HEK293T (cell line): ENCODE measurements around the gene TRABD2B.

Source experiments
- L3MBTL2 ChIP-seq: fragments of 450-650 bp; conservative IDR thresholded peaks from 2 replicates; pipeline ENCODE4 v1.6.1; 2016; ENCODE audit warnings: mild to moderate bottlenecking
- TF ChIP-seq, protein P1 (sequence below): fragments of 450-650 bp; IDR thresholded peaks from 2 replicates; pipeline ENCODE4 v1.6.1; 2016

DNA sequence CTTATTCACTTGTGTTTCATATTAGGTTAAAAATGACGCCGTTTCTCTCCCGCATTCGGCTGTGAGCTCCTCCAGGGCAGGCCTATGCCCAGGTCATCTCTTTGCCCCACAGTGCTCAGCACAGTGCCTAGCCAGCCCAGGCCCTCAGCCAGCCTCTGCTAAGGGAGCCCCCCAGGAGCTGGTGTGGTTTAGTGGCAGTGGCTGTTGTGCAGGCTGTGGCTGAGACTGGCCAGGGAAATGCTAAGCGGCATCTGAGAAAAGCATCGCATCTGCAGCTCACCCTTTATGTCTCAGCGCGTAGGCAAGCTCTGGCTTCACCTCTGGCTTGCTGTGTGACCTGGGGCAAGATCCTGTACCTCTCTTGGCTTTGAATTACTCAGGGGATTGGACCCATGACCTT is 275.1 kb downstream of the TRABD2B start:
- TF ChIP-seq, protein P1, sequence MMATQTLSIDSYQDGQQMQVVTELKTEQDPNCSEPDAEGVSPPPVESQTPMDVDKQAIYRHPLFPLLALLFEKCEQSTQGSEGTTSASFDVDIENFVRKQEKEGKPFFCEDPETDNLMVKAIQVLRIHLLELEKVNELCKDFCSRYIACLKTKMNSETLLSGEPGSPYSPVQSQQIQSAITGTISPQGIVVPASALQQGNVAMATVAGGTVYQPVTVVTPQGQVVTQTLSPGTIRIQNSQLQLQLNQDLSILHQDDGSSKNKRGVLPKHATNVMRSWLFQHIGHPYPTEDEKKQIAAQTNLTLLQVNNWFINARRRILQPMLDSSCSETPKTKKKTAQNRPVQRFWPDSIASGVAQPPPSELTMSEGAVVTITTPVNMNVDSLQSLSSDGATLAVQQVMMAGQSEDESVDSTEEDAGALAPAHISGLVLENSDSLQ, result no peak
- no peak for TF ChIP-seq L3MBTL2
